ENCODE measurements around the gene KANK3.
A peak's percentile ranks its signal among the peaks of the same experiment; 100 is the strongest.
"Not testable (repeated sequence)": the region's sequence is repeated elsewhere in the genome, so short reads cannot be mapped to it uniquely, and the experiment has no call there.

The KANK3 gene

DNA sequence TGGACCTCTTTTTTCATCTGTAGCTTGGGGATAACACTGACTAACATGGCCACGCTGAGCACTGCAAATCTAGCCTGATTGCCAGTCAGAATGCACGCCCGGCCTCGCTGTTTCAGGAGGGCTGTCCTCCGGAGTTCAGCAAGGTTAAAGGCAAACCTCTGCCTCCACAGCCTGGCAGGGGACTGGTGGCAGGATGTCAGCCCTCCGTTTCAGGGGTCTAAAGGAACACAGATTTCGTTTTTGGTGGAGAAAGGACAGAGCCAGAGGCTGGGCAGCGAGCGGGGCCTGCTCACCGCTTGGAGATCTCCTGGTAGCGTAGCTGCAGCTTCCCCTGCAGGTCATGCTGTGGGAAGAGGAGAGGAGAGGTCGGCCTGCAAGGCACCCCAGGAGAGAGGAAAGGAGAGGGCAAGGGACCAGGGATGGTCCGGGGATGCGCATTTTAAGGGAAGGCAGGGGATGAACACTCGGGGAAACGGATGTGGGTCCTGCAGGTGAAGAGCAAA lies 22.4 kb downstream of the KANK3 start:
- no peak for FAIRE-seq
- no peak for DNase-seq (ENCODE audit: insufficient read length, low spot score)

DNA sequence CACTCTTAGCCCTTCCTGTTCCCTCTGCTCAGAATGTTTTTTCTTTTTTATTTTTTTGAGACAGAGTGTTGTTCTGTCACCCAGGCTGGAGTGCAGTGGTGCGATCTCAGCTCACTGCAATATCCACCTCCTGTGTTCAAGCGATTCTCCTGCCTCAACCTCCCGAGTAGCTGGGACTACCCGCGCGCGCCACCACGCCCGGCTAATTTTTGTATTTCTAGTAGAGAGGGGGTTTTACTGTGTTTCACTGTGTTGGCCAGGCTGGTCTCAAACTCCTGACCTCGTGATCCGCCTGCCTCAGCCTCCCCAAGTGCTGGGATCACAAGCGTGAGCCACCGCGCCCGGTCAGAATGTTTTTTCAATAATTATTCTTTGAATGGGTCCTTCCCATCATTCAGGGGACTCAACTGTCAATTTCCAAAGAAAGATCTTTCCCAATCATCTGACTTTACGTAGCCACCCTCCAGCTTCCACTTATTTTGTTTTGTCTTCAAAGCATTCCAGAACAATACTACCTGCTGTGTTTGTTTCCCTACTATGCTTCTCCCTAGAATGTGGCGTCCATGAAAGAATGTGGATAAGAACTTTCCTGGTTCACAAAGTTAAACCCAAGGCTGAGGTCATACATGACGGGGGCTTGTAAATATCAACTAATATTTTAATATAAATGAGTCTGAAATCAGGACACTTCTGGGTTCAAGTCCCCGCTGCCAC lies 23.1 kb downstream of the KANK3 start:
- FAIRE-seq = no peak

GRCh38 chr19:8318835-8319234 lies 24.2 kb downstream of the KANK3 start:
- FAIRE-seq = not testable (repeated sequence)

More for the DNA sequence above, 23.1 kb downstream of the KANK3 start:
- no peak for DNase-seq (ENCODE audit: insufficient read length, low spot score)

DNA sequence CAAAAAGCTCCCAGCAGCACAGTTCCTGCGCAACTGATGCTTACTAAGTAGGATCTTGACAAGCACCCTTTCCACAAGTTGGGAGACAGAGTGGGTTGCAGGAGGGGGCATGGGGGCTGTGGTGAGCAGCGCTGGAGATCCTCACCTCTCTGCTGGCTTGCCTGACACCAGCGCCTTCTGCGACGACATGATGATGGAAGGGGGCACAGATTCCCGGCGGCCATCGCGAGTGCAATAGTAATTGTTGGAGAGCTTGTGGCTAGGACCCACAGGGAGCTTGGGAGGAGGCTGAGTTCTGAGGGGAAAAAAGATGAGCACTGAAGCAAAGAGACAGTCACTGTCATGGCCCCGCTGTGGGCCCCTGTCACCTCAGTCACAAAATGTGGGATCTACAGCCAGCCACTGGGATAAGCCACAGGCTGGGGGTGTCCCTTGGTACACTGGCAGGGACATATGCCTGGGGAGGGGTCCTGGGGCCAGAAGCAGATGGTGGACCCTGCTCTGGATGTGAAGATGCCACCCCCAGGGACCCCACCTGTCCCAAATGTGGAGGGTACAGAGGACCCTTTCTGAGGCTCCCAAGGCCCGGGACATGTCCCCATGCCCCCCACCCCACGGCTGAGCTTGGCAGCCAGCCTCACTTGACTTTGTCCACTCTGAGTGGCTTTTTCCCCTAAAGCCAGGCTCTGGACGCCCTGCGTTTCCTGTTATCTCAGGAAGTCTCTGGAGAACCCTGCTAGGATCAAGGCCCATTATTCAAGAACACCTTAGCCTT lies 26.5 kb downstream of the KANK3 start:
- DNase-seq (ENCODE audit: insufficient read length, low spot score) = no peak
- no peak for FAIRE-seq

More at GRCh38 chr19:8318835-8319234, 24.2 kb downstream of the KANK3 start:
- DNase-seq (ENCODE audit: insufficient read length, low spot score) = not testable (repeated sequence)

DNA sequence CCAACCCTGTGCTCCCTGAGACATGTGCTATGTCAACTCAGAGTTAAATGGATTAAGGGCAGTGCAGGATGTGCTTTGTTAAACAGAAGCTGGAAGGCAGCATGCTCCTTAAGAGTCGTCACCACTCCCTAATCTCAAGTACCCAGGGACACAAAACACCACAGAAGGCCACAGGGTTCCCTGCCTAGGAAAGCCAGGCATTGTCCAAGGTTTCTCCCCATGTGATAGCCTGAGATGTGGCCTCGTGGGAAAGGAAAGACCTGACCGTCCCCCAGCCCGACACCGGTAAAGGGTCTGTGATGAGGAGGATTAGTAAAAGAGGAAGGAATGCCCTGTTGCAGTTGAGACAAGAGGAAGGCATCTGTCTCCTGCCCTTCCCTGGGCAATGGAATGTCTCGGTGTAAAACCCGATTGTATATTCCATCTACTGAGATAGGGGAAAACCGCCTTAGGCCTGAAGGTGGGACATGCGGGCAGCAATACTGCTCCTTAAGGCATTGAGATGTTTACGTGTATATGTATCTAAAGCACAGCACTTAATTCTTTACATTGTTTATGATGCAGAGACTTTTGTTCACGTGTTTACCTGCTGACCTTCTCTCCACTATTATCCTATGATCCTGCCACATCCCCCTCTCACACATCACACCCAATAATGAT lies 28.0 kb downstream of the KANK3 start:
- FAIRE-seq = not testable (repeated sequence)

DNA sequence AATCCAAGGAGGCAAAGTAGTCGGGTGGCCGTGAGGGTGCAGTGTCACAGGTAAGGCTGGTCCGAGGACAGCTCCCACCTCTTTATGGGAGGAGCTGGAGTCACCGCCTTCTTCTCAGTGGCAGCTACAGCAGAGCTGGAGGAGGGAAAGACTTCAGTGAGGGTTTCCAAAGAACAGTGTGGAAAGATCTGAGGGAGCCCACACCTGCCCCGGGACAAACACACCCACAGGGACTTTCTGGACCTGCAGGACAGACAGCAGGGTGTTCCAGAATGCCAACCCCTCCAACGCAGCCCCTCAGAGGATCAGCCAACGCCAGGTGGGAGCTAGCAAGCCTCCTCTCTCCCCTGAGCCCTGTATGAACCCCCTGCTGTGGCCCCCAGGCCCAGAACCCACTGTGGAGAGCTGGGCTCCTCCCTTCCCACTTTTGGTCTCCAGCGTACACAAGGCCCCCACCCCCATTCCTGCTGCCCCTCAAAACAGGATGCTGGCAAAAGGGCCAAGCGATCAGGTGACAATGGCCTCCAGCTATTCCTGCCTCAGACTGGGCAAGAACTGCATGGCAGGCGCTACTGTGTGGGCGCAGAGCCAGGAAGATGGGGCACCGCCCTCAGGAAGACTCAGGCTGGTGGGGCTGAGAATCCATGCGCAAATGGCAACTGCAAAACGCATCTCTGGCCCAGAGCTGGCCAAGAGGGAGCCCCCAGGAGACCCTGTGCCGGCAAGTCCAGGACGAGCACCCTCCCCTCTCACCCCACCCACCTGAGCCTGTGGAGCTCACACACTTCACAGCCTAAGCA lies 31.4 kb downstream of the KANK3 start:
- no peak for DNase-seq (ENCODE audit: insufficient read length, low spot score)
- FAIRE-seq = no peak

More for the DNA sequence above, 28.0 kb downstream of the KANK3 start:
- not testable (repeated sequence) for DNase-seq (ENCODE audit: insufficient read length, low spot score)

GRCh38 chr19:8310342-8311055 lies 32.6 kb downstream of the KANK3 start:
- FAIRE-seq (no peak), DNase-seq (ENCODE audit: insufficient read length, low spot score) (no peak)

DNA sequence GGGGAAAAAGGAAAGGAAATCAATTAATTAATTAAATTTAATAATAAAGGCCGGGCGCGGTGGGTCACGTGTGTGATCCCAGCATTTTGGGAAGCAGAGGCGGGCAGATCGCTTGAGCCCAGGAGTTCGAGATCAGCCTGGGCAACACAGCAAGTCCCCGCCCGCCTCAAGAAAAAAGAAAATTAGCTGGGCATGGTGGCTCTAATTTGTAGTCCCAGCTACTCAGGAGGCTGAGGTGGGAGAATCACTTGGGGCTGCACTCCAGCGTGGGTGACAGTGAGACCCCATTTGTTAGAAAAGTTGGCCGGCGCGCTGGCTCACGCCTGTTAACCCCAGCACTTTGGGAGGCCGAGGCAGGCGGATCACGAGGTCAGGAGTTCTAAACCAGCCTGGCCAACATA lies 34.2 kb downstream of the KANK3 start:
- no peak for FAIRE-seq

GRCh38 chr19:8307965-8308866 lies 34.8 kb downstream of the KANK3 start, which contains the start of gene CD320:
Gene CD320, minus strand, starts transcription at chr19:8308358. Its CDS starts 68 bp downstream, at chr19:8308290.
- FAIRE-seq = peak; percentile 91
- peak; percentile 90 for DNase-seq (ENCODE audit: insufficient read length, low spot score)

More for the DNA sequence above, 34.2 kb downstream of the KANK3 start:
- no peak for DNase-seq (ENCODE audit: insufficient read length, low spot score)

DNA sequence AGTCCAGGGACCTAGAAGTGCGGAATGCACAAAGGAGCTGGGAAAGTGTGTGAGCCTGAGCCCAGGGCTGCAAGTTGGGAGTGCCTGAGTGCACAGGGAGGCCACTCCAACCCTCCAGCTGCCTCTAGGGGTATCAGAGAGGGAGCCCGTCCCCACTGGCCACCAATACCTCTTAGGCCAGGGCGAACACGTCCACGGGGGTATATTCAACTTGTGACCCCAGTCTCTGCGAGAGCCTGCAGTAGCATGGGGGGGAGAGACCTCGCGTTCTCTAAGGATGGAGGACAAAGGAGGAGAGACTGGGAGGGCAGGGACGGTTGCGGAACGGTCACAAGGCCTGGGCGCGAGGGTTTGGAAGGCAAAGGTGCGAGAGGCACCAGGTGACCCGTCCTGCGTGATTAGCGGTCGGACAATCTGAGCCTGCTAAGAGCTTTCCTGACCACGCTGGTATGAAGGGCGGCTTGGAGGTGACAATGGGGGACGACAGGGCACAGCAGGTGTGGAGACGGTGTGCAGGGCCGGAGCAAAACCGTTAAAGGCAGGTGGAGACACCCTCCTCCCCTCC lies 35.6 kb downstream of the KANK3 start:
- DNase-seq (ENCODE audit: insufficient read length, low spot score) = no peak
- FAIRE-seq = peak; percentile 81

DNA sequence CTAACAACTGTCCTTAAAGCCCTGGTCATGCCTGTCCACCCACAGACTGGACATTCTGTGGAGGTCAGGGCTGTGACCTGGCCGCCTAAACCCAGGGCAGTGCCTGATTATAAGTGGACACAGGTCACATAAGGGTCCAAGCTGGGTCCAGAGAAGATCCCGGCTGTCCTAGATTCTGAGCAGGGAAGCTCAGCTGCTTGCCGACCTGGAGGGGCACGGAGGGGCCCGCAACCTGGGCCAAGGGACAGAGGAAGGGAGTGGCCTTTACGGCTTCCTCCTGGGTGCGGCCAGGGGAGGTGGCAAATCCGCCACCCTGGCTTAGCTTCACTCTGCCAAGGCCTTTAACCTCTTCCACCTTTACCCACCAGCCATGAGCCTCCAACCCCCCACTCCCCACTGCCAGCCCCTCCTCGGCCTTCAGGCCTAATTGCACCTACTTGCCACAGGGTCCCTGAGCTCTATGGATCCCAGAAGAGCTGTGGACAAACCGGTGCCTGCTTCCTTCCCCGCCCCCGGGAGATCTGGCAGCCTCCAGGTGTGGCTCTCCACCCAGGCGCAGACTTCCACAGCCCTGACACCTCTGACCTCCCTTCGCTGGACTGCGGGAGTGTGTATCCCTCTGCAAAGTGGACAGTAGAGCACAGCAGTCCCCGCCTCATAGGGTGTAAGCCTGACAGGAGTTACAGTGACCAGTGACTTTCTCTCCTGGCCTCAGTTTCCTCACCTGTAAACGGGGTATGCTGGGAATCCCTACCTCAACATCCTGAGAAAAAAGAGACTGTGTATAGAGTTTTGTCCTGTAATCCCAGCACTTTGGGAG lies 36.6 kb downstream of the KANK3 start:
- no peak for FAIRE-seq
- no peak for DNase-seq (ENCODE audit: insufficient read length, low spot score)

GRCh38 chr19:8305798-8306197 lies 37.3 kb downstream of the KANK3 start:
- FAIRE-seq (no peak), DNase-seq (ENCODE audit: insufficient read length, low spot score) (no peak)

- DNase-seq (ENCODE audit: insufficient read length, low spot score) (no peak), FAIRE-seq (no peak)
Measured at GRCh38 chr19:8304841-8305621, 38.0 kb downstream of the KANK3 start.

DNA sequence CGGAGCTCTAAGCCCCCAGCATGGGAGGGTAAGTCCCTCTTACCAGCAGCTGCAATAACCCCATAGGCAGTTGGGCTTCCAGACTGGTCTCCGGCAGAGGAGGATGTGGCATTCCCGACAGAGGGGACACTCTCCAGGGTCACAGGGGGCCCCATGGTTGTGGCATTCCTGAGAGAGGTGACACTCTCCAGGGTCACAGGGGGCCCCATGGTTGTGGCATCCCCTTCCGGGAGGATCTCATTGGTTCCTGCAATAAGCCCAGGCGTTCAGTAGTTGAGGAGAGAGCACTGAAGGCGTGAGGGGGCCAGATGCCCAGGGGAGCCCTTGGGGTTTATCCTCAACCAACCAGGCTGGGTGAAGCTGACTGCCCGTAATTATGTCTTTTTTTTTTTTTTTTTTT lies 40.3 kb downstream of the KANK3 start:
- no peak for DNase-seq (ENCODE audit: insufficient read length, low spot score)
- no peak for FAIRE-seq

DNA sequence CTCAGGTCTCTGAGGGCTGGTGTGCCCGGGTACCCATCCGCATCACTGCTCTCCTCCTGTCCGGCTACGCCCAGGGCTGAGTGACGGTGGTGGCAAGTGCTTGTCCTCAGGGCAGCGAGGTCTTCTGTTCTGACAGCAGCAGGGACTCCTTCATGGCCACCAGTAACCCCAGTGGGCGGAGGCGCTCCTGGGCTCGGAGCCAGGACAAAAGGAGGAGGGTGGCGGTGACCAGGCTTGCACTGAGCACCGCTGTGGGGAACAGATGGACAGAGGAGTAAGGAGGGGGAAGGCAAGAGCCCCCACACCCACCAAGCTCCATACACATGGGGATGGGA lies 40.7 kb downstream of the KANK3 start:
- DNase-seq (ENCODE audit: insufficient read length, low spot score) (no peak), FAIRE-seq (no peak)

DNA sequence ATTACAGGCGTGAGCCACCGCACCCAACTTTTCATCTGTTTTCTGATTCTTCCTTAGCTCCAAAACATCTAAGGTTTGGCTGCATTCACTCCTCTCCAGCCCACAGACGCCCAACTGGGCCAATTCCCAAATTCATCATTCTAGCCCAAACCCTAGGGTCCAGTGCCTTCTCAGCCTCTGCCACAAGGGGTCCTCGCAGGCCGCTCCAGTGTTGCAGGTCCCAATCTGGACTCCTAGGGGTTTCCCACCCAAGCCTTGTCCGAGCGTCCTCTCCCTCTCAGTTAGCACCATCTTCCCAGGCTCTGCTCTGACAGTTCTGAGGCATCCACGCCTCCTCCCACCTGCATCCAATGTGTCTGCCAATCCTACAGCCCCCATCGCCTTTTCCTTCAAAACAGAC lies 51.7 kb downstream of the KANK3 start:
- FAIRE-seq = peak; percentile 87

GRCh38 chr19:8276508-8276907 lies 66.6 kb downstream of the KANK3 start:
- peak; percentile 88 for FAIRE-seq
- not testable (repeated sequence) for DNase-seq (ENCODE audit: insufficient read length, low spot score)

More for the DNA sequence above, 51.7 kb downstream of the KANK3 start:
- not testable (repeated sequence) for DNase-seq (ENCODE audit: insufficient read length, low spot score)

Measured in GM19239 (cell line).